ENCODE results near the gene SERTAD2. TPM values are rescaled to one million over a fixed set of nuclear protein-coding genes. Genes with fewer than 3 reads are reported as not detected.

Gene SERTAD2, protein sequence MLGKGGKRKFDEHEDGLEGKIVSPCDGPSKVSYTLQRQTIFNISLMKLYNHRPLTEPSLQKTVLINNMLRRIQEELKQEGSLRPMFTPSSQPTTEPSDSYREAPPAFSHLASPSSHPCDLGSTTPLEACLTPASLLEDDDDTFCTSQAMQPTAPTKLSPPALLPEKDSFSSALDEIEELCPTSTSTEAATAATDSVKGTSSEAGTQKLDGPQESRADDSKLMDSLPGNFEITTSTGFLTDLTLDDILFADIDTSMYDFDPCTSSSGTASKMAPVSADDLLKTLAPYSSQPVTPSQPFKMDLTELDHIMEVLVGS
- 2.9 and 4.1 TPM in 2 replicates for total RNA-seq

GRCh38 chr2:64653109-64654062 lies at the start of gene SERTAD2:
Gene SERTAD2, minus strand, starts transcription at chr2:64653913. Its CDS starts 17,042 bp downstream, at chr2:64636871.

Other genes with a start within 250 kb of the SERTAD2 start
- gene LGALSL, start 199.8 kb downstream of the SERTAD2 start, total RNA-seq, result 2.9 and 10.9 TPM in 2 replicates
- 35.7 and 44.2 TPM in 2 replicates for gene AFTPH, start 129.6 kb downstream of the SERTAD2 start, total RNA-seq